PC-3 (cell line): ENCODE data around the gene SNUPN.

ENCODE experiments used
- CTCF ChIP-seq: fragments of 300-600 bp; sonication (generic); conservative IDR thresholded peaks from 2 replicates; pipeline ENCODE4 v1.5.1; 2017; ENCODE audit warnings: antibody characterized with exemption, low read depth, mild to moderate bottlenecking, low read length
- EZH2 ChIP-seq: fragments of 300-600 bp; sonication (generic); IDR thresholded peaks from one replicate; pipeline ENCODE4 v1.6.1; 2017; ENCODE audit warnings: antibody characterized with exemption, mild to moderate bottlenecking, low read length; ENCODE audit not compliant: unreplicated experiment
- EZH2phosphoT487 ChIP-seq: fragments of 300-600 bp; sonication (generic); IDR thresholded peaks from 2 replicates; pipeline ENCODE4 v1.6.1; 2018; ENCODE audit warnings: mild to moderate bottlenecking, antibody characterized with exemption, low read length, borderline replicate concordance

- TF ChIP-seq CTCF, result no peak
- TF ChIP-seq EZH2, result no peak
- TF ChIP-seq EZH2phosphoT487, result no peak
Measured at GRCh38 chr15:75636026-75636425, 10.5 kb upstream of the SNUPN start.
